GM19239 (cell line): ENCODE measurements around the gene TXNL4A.
"Not testable (repeated sequence)": the region's sequence is repeated elsewhere in the genome, so short reads cannot be mapped to it uniquely, and the experiment has no call there.

Experiments
- DNase-seq: peaks from one replicate; pipeline ENCODE4 v3.0.0; 2011; ENCODE audit warnings: low spot score; ENCODE audit not compliant: insufficient read length
- FAIRE-seq: peaks from 2 replicates; lab custom pipeline; 2011; peaks lifted over from hg19 to GRCh38; lab: Jason Lieb, UNC

Gene TXNL4A

DNA sequence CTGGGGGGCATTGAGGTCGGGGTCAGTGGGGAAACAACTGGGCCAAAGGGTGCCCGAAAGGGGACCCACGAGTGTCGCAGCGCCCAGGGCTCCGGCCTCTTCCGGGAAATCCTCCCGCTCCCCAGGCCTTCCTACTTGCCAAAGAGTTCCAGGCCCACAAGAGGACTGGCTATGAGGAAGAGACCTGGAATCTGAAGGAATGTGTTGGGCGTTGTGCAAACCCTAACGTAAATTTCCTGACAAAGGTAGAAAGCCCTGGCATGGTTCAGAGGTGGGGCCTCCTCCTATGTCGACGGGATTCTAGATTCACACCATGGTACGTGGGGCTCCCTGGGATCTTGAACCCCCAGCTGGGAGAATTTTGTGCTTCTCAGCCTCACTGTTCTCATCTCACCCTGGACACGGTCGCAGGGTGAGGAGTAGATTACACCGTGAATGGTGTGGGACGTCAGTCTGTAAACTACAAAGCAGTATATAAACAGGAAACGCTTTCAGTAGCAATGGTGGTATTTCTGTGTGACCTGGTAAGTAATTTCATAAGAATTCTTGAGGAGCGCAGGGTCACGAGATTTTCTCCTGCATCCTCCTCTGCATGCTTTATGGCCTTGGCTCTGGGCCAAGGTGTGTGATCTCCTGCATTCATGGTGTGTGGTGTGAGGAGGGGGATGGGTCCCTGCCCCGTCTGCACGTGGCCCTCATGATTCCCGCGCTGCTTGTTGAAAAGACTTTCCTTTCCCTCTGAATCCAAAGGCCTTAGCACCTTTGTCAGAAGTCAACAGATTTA is 23.1 kb downstream of the TXNL4A start:
- DNase-seq (no peak), FAIRE-seq (peak; percentile 69)

- no peak for DNase-seq
- peak; percentile 45 for FAIRE-seq
Observed at GRCh38 chr18:79964330-79965118, 23.8 kb downstream of the TXNL4A start, which contains the start of gene HSBP1L1. Gene HSBP1L1, plus strand, starts transcription at chr18:79964643. Its CDS starts 93 bp downstream, at chr18:79964736.

DNA sequence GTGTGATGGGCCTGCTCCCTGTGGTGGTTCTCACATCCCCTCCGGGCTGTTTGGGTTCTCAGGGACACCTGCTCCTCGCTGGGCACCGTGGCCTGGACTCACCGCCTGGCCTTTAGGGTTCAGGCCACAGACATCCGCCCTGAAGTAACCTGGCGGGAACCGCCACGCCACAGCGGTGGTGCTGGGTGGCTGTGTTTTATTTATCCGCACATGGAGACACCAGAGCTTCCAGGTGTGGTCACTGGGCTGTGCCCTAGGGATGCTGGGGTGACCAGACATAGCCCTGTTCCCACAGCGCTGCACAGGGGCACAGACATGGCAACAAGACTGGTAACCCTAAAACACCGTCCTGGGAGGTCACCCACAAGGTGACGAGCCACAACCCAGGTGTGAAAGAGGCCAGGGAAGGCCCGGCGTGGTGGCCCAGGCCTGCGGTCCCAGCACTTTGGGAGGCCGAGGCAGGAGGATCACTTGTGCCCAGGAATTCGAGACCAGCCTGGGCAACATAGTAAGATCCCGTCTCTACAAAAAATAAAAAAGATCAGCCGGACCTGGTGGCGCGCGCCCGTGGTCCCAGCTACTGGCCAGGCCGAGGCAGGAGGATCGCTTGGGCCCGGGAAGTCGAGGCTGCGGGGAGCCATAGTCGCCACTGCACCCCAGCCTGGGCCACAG is 24.6 kb downstream of the TXNL4A start:
- no peak for DNase-seq
- no peak for FAIRE-seq

DNA sequence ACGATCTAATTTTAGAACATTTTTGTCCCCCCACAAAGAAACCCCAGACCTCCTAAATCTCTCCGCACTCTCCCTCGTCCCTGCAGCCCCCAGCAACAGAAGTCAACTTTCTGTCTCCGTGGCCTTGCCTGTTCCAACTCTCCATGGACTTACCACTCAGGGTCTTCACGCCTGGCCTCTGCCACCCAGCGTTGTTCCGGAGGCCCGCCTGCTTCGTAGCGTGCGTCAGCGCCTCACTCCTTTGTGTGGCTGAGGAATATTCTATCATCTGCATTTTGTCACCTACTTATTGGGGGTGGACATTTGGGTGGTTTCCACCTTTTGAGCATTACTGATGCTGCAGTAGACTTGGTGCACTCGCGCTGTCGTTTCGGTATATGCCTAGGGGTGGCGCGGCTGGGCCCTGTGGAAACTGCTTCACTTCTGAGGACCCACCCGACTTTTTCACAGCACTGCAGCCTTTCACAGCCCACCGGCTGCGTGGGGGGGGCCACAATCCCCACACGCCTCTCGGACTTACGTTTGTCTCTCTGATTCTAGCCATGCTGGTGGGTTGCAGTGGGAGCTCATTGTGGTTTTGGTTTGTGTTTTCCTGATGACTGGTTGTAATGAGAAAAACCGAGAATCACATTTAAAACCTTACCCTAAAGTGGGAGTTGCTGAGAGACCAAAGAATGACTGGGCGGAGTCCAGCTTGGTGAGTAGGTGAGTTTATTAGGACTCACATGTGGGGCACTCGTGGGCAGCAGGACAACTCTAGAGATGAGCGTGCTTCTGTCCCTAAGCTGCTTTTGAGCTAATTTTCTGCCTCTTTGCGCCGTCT is 25.3 kb downstream of the TXNL4A start:
- DNase-seq (no peak), FAIRE-seq (peak; percentile 70)

GRCh38 chr18:79962311-79962710 is 26.1 kb downstream of the TXNL4A start:
- no peak for DNase-seq

GRCh38 chr18:79961527-79962291 is 26.7 kb downstream of the TXNL4A start:
- FAIRE-seq, result no peak
- no peak for DNase-seq

More at GRCh38 chr18:79962311-79962710, 26.1 kb downstream of the TXNL4A start:
- no peak for FAIRE-seq

DNA sequence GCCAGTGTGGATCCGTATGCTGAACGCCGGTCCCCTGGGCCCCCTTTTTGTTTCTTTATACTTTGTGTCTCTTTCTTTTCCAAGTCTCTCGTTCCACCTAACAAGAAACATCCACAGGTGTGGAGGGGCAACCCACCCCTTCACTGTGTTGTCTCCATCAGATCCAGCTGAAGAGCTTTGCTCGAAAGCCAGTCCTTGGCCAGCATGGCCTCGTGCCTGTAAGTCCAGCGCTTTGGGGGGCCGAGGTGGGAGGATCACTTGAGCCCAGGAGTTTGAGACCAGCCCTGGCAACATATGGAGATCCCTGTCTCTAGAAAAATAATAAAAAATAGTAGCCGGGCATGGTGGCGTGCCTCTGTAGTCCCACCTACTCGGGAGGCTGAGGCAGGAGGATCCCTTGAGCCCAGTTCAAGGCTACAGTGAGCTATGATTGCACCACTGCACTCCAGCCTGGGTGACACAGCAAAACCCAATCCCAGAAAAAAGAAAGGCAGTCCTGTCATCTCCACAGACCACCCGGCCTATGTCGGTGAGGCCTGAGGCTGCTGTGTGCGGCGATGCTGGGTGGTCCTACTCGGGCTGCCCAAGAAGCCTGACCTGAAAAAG is 27.3 kb downstream of the TXNL4A start:
- no peak for FAIRE-seq
- DNase-seq, result no peak

- FAIRE-seq, DNase-seq: not testable (repeated sequence)
Observed at GRCh38 chr18:79960161-79960801, 28.1 kb downstream of the TXNL4A start.

DNA sequence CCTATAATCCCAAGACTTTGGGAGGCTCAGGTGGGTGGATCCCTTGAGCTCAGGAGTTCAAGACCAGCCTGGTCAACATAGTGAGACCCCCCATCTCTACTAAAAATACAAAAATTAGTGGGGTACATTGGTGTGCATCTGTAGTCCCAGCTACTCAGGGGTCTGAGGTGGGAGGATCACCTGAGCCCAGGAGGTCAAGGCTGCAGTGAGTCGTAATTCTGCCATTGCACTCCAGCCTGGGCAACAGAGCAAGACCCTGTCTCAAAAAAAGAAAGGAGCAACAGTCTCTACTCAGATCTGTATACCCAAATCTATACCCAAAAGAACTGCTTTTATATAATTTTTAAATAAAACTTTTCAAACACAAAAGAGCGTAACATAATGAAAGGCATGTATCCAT is 29.4 kb downstream of the TXNL4A start:
- DNase-seq, result no peak
- FAIRE-seq, result no peak

GRCh38 chr18:79956276-79956675 is 32.1 kb downstream of the TXNL4A start:
- DNase-seq (no peak), FAIRE-seq (no peak)

GRCh38 chr18:79955302-79956075 is 32.9 kb downstream of the TXNL4A start:
- FAIRE-seq, result no peak

GRCh38 chr18:79954791-79955190 is 33.6 kb downstream of the TXNL4A start:
- no peak for FAIRE-seq
- no peak for DNase-seq

More at GRCh38 chr18:79955302-79956075, 32.9 kb downstream of the TXNL4A start:
- DNase-seq, result no peak

DNA sequence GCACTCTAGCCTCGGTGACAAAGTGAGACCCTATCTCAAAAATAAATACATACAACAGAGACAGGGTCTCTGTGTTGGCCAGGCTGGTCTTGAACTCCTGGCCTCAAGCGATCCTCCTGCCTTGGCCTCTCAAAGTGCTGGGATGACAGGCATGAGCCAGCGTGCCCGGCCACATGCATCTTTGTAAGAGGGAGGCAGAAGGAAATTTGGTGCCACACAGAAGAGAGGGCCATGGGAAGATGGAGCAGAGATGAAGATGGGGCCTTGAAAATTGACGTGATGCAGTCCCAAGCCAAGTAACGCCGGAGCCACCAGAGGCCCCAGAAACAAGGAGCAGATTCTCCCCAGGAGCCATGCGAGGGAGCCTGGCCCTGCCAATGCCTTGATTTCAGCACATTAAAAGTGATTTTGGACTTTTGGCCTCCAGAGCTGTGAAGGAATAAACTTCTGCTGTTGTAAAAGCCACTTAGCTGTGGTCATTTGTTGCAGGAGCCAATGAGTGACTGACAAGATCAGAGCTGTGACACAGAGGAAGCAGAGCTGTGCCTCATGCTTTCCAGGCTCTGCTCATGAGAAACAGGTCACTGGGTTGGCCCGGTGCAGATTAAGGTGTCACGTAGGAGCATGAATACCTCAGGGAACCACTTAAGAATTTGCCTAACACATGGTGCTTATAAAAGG is 34.3 kb downstream of the TXNL4A start:
- FAIRE-seq (no peak), DNase-seq (no peak)

GRCh38 chr18:79952996-79953559 is 35.3 kb downstream of the TXNL4A start:
- DNase-seq (no peak), FAIRE-seq (no peak)

DNA sequence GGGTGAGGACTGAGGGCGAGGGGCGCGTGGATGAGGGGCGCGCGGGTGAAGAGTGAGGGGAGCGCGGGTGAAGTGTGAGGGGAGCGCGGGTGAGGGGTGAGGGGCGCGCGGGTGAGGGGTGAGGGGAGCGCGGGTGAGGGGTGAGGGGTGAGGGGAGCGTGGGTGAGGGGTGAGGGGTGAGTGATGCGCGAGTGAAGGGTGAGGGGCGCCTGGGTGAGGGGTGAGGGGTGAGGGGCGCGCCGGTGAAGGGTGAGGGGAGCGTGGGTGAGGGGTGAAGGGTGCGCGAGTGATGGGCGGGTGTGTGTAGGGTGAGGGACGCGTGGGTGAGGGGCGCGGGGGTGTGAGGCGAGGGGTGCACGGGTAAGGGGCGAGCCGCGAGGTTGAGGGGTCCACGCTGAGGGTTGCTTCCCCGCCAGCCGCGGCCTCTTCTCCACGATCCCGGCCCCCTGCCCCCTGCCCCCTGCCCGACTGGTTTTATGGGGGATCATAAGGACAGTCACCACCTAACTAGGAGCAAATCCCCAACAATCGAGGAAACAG is 35.8 kb downstream of the TXNL4A start:
- DNase-seq, result no peak
- no peak for FAIRE-seq
